ENCODE measurements around the gene GPATCH8.
"Not testable (repeated sequence)": the region's sequence is repeated elsewhere in the genome, so short reads cannot be mapped to it uniquely, and the experiment has no call there.

The GPATCH8 gene

DNA sequence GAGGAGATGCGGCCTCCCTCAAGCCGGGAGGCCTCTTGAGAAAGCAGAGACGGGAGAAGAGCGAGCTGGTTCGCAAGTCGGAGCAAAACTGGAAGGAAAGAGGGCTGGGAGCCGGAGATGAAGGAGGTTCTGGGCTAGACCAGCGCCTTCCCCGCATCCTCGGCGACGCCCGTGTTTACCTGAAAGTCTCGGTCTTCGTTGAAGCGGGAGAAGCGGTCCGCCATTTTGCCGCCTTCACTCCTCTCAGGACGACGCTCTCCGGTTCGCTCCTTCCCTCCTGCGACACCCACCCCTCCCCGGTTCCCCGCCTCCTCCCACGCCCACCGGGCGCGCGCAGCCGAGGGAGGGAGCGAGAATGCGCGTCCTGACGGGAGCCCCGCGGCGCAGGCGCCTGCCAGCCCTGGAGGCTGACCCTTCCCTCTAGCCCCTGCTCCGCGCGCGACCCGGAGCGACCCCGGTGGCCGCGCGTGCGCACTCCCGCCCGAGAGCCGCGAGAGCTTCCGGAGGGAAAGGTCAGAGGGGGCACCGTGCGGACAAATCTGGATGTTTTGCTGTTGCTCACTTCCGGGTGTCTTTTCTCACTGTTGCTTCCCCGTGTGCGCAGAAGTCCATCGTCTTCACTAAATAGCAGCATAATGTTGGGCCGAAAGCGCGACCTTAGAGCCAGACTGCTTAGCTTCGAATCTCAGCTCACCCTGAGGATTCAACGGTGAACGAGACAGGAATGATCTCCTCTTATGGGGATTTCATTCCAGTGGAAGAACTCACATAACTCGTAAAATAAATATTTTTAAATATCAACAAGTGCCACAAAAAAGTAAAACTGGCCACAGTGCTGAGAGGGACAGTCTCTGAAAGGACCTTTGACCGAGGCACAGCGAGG is at the start of gene GPATCH8:
Gene GPATCH8, minus strand, starts transcription at position 260 of the 883 bp plus-strand sequence. Its CDS starts 36 bp downstream, at position 224.
- peak; percentile 96 for DNase-seq

DNA sequence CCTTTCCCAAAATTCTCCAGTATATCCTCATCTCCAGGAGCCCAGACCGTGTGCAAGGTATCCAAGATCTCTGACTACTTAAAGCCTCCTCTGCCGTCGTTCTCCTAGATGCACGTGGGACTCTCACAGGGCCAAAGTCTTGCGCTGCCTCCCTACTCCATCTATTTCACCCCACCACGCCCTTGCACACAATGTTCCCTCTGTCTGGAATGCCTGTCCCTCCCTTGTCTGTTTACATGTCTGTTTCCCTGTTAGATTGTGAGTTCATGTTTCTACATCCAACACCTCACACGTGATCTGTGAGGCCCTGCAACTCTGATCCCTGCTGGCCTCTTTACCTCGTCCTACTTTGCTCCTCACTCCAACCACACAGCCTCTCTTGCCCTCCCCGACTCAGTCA is 49.2 kb upstream of the GPATCH8 start:
- DNase-seq, result no peak

- no peak for DNase-seq
Measured at GRCh38 chr17:44549686-44550085, 46.5 kb upstream of the GPATCH8 start.

DNA sequence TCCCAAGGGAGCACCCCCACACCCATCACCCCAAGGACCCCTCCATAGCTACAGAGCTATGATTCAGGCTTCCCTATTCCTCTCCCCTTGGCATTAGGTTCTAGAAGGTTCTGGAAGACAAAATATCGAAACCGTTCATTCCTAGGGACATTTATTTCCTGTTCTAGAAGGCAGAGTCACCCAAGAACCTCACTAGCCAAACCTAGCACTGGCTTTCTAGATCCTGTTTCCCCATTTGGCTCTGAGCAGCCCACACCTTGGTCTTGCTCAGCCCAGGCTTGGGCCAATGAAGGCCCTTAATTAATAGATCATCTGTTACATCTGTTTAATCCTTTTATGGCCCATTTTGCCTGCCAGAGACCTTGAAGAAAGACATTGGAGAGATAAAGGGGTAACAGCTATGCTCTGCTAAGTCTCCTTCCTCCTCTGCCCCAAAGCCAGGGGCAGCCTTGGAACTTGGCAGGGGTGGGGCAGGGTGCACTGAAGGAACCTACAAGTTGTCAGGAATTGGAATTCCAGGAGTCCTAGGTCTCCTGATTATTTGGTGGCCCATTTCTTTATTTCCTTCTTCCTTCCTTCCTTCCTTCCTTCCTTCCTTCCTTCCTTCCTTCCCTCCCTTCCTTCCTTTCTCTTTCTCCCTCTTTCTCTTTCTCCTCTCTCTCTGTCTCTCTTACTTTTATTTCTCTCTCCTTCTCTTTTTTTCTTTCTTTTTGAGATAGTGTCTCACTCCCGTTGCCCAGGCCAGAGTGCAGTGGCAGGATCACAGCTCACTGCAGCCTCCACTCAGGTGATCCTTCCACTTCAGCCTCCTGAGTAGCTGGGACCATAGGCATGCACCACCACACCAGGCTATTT is 45.4 kb upstream of the GPATCH8 start:
- no peak for DNase-seq

DNA sequence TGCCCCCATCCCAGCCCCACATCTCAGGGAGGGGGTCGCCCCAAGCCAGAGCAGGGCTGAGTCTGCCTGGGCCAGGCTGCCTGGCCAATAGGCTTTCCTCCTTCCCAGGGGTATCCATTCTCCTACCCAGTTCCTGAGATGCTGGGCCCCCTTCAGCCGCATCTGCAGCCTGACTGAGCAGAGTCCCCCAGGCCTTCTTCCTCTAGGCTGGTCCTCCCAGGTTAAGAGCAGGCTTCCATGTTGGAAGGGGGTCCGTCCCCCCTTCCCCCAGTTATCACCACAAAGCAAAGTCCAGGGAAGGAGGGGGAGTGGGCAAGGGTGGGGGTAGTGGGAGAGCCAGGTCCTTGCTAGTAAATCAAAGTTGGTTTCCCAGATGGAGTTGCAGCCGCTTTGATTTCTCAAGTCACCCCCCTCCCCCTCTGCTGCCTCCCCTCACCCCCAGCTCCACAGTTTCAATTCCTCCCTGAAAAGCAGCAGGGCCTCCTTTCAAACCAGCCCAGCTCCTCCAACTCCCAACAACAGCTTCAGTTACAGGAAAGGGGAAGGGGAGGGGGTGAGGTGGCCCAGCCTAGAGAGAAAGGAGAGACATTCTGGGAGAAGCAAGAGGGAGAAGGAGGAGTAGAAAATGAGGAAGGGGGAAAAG is 44.5 kb upstream of the GPATCH8 start:
- no peak for DNase-seq

GRCh38 chr17:44546671-44547606 is 43.7 kb upstream of the GPATCH8 start:
- no peak for DNase-seq

DNA sequence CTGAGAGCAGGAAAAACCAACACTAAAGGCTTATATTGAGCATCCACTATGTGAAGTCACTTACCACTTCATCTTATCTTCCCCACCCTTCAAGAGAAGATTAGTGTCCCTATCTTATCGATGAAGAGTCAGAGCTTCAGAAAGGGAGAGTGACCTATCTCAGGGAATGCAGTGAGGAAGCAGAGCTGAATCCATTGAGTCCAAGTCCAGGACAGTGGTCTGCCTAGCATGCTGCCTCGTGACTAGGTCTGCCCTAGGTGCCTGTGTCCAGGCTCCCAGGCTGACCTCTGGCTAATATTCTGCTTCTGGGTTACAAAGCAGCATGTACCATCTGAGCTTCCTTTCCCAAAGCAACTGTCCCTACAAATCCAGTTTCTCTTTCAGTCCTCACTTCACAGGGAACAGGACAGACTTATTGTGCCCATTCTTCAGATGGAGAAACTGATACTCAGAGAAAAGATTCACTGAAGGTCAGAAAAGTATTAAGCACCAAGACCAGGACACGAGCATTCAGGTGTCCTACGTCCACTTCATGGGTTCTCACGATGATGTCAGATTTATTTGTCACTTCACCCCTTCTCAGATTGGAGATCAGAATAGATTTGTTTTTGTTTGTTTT is 40.8 kb upstream of the GPATCH8 start:
- DNase-seq, result no peak

DNA sequence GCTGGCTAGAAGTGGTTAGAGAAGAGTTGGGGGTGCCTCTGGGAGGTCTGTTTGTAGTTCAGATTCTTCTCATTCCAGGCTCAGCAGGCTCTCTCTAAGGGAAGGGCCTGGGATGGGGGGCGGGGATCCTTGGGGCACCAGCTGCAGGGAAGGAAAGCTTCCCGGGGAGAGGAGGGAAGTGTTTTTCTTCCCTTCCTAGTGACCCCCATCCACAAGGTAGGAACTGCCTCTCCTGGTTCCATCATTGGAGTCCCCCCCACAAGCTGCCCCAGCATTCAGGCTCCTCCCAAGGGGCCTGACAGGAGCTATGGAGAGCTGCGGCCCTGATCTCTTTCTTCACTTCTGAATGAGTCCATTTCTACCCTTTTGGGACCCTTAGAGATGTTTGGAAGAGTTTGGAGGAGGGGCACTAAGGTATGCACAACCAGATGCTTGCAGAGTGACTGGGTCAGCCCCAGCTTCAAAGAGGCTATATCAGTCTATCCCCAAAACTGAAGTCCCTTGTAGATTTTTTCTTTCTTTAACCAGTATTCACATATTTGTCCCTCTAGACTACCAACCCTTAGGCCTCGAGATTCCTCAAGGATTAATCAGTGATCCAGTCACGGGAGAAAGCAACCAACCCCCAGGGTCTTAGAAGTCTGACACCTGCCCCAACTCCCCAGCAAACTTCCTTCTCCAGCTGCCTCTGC is 40.2 kb upstream of the GPATCH8 start:
- DNase-seq, result no peak

DNA sequence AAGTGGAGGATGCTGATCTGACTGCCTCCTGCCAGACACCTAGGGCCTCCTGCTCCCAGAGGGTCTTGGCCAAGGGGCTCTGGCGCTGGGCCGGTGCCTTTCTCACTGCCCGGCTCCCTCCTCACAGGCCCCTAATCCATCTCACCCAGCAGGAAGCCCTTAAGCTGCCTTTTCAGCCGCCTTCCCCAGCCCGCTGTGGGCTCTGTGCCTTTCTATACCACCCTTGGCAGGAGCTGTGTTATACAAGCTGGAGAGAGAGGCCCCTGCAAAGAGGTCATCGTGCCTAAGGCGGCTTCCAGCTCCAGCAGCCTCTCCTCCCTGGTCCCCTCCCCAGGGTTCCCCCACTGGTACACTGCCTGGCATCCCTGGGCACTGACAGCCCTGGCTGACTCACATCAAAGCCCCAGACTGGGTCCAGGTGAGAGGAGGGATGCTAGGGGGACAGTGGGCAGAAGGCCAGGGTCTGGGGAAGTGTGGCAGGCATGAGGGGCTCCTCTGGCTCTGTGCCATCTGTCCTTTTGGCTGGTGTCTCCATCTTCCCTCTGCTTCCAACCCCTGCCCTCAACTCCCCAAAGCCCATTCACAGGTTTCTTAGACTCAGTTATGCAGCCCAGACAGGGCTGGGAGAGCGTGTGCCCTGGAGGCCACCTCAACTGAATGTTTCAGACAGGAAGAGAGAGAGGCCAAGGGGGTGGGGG is 38.8 kb upstream of the GPATCH8 start:
- DNase-seq, result no peak

- no peak for DNase-seq
Measured at GRCh38 chr17:44540246-44541084, 37.3 kb upstream of the GPATCH8 start.

DNA sequence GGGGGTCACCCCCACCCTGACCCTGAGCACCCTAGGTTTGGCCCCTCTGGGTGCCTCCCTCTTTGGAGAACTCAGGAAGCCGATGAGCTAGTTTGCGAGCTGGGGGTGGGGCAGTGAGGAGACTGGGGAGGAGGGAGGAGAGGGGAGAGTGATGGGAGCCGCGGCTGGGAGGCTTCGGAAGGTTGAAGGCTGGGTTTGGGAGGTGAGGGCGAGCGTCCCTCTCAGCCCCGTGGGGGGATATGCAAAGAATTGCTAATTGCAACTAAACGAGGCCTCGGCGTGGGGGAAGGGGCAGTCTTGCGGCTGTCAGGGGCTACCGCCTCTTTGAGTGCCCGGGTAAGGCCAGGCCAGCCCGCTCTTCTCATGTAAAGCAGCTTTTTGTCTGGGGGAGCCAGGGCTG is 36.5 kb upstream of the GPATCH8 start:
- DNase-seq, result no peak

GRCh38 chr17:44537922-44538321 is 34.7 kb upstream of the GPATCH8 start:
- not testable (repeated sequence) for DNase-seq

GRCh38 chr17:44536090-44536953 is 33.1 kb upstream of the GPATCH8 start:
- DNase-seq, result no peak

GRCh38 chr17:44533533-44534246 is 30.5 kb upstream of the GPATCH8 start:
- DNase-seq, result peak; percentile 93

DNA sequence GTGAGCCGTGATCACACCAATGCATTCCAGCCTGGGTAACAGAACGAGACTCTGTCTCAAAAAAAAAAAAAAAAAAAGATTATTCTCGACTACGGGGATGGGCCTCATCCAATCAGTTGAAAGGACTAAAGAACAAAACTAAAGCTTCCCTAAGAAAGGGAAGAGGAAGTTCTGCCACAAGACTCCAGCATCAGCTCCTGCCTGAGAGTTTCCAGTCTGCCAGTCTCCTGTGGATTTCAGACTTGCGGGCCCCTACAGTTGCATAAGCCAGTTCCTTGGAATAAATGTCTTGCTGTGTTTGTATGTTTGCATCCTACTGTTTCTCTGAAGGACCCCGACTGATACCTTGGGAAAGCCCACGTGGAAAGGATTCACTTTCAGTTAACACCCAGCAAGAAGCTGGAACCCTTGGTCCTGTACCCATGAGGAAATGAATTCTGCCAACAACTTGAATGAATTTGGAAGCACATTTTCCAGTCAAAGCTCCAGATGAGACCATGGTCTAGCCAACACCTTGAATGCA is 27.8 kb upstream of the GPATCH8 start:
- no peak for DNase-seq

- no peak for DNase-seq
Measured at GRCh38 chr17:44529864-44530263, 26.7 kb upstream of the GPATCH8 start.

DNA sequence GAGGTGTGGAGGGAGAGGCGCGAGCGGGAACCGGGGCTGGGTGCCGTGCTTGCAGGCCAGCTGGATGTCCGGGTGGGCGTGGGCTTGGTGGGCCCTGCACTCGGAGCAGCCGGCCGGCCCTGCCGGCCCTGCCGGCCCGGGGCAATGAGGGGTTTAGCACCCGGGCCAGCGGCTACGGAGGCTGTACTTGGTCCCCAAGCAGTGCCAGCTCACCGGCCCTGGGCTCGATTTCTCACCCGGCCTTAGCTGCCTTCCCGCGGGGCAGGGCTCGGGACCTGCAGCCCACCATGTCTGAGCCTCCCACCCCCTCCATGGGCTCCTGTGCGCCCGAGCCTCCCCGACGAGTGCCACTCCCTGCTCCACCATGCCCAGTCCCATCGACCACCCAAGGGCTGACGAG is 24.7 kb upstream of the GPATCH8 start:
- no peak for DNase-seq

GRCh38 chr17:44527102-44527501 is 23.9 kb upstream of the GPATCH8 start:
- DNase-seq, result no peak

Data from activated CD4-positive, alpha-beta T cell treated with anti-CD3 and anti-CD28 coated beads for 48 hours (primary cell).